Cardiac muscle cell (in vitro differentiated cells and primary cell): ENCODE data around the gene METTL5. TPM values are rescaled to one million over a fixed set of nuclear protein-coding genes. Genes with fewer than 3 reads are reported as not detected.

Experiments
- DNase-seq, 2 donors: peaks; one replicate each; pipeline versions ENCODE4 v3.0.0 to v3.0.0-alpha.2; 2010 to 2017; ENCODE audit warnings: low read depth in 1 of 2, low spot score in 1 of 2
- H3K27ac ChIP-seq: fragments of 200-600 bp; sonication (generic); 2 replicates; pipeline ENCODE4 v1.5.1; 2016
- H3K27me3 ChIP-seq: fragments of 200-600 bp; sonication (generic); 2 replicates; pipeline ENCODE4 v1.6.0; 2016; ENCODE audit warnings: control low read depth
- H3K36me3 ChIP-seq: fragments of 200-600 bp; sonication (generic); 2 replicates; pipeline ENCODE4 v1.5.1; 2016; ENCODE audit warnings: control low read depth
- H3K4me1 ChIP-seq: fragments of 200-600 bp; sonication (generic); 2 replicates; pipeline ENCODE4 v1.8.1; 2017; ENCODE audit warnings: low read depth, mild to moderate bottlenecking, mixed run types
- H3K4me3 ChIP-seq: fragments of 200-600 bp; sonication (generic); 2 replicates; pipeline ENCODE4 v1.5.1; 2016; ENCODE audit warnings: mild to moderate bottlenecking
- H3K9me3 ChIP-seq: fragments of 200-600 bp; sonication (generic); 2 replicates; pipeline ENCODE4 v1.5.1; 2017; ENCODE audit warnings: low read depth, mild to moderate bottlenecking, control low read depth
- polyA plus RNA-seq: library from polyadenylated mRNA; unstranded; fragments of >200 nt; fragmentation: Nextera tagmentation; extraction: Ambion mirVana; gene quantifications from 2 replicates; pipeline ENCODE4 v1.2.1, GENCODE V29; 2016
- total RNA-seq: library from RNA; depleted of rRNA; stranded (reverse); fragments of >200 nt; gene quantifications from 2 replicates; pipeline ENCODE4 v1.2.3, GENCODE V29; 2016
- TF ChIP-seq, protein P1 (sequence below): IDR thresholded peaks from 2 replicates; pipeline ENCODE4 v1.5.1; 2012; ENCODE audit warnings: low read depth, mild to moderate bottlenecking, low read length

The METTL5 gene
- total and polyA plus RNA-seq, 2 experiments from 2014 or later = 46.8 to 124 TPM

DNA sequence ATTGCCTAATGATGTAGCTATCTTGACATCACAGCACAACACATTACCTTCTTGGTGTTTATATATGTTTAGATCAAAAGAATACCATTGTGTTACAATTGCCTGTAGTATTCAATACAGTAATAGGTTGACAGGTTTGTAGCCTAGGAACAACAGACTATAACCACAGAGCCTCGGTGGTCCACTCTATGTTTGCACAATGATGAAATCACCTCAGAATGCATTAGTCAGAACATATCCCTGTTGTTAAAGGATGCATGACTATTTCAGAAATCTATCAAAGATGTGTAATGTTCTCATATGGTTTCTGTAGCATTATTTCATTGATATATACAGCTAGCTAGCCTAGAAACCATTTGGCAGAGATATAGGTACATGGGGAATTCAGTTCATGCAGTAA, 8.9 kb downstream of the METTL5 start:
- Histone ChIP-seq H3K9me3 (no peaks in the 10 kb centered on the region), H3K4me3 (no peak overlapping the region), H3K27me3 (no peaks in the 10 kb centered on the region), H3K36me3 (peaks cover 39% of the 10 kb centered on the region), H3K4me1 (no peaks in the 10 kb centered on the region), H3K27ac (no peak overlapping the region)
- peak in 1 of 2 donors; percentile 62 for DNase-seq
- TF ChIP-seq, protein P1, sequence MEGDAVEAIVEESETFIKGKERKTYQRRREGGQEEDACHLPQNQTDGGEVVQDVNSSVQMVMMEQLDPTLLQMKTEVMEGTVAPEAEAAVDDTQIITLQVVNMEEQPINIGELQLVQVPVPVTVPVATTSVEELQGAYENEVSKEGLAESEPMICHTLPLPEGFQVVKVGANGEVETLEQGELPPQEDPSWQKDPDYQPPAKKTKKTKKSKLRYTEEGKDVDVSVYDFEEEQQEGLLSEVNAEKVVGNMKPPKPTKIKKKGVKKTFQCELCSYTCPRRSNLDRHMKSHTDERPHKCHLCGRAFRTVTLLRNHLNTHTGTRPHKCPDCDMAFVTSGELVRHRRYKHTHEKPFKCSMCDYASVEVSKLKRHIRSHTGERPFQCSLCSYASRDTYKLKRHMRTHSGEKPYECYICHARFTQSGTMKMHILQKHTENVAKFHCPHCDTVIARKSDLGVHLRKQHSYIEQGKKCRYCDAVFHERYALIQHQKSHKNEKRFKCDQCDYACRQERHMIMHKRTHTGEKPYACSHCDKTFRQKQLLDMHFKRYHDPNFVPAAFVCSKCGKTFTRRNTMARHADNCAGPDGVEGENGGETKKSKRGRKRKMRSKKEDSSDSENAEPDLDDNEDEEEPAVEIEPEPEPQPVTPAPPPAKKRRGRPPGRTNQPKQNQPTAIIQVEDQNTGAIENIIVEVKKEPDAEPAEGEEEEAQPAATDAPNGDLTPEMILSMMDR = no peak

DNA sequence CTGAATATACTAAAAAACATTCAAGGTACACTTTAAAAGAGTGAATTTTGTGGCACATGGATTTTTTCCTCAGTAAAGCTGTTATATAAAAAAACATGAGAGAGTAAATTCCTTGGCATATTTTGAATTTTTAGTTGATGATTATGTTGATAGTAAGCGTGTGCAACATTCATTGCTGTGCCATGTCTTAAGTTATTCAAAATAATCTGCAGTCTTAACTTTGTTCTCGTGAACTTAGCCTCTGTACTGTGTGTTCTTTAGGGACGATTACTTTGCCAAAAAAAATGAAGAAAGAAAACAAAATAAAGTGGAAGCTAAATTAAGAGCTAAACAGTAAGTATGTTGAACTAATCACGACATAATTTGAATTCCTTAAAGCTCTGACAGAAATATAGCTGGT, 16.5 kb downstream of the METTL5 start:
- Histone ChIP-seq H3K36me3 (peaks cover 72% of the 10 kb centered on the region), H3K27me3 (no peaks in the 10 kb centered on the region), H3K27ac (no peak overlapping the region), H3K4me3 (no peak overlapping the region), H3K4me1 (no peaks in the 10 kb centered on the region), H3K9me3 (no peaks in the 10 kb centered on the region)
- peak in 1 of 2 donors; percentile 36 for DNase-seq
- TF ChIP-seq, protein P1 = no peak

DNA sequence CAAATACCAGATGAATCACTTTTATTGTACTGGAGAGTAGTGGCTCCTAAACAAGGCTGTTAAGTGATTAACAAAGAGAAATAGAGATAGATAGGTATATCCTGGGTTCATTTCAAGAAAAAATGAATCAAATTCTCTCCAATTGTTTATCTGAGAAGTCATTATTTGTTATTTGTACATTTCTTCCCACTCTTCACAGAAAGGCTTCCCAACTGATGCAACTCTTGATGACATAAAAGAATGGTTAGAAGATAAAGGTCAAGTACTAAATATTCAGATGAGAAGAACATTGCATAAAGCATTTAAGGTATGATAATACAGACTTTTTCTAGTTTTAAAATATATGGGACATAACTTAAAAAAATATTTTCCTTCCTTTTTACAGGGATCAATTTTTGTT, 18.1 kb downstream of the METTL5 start:
- Histone ChIP-seq H3K27me3 (no peaks in the 10 kb centered on the region), H3K27ac (no peak overlapping the region), H3K36me3 (peaks cover 70% of the 10 kb centered on the region), H3K4me3 (no peak overlapping the region), H3K4me1 (no peaks in the 10 kb centered on the region), H3K9me3 (no peaks in the 10 kb centered on the region)
- DNase-seq = no peak
- TF ChIP-seq, protein P1 = no peak

DNA sequence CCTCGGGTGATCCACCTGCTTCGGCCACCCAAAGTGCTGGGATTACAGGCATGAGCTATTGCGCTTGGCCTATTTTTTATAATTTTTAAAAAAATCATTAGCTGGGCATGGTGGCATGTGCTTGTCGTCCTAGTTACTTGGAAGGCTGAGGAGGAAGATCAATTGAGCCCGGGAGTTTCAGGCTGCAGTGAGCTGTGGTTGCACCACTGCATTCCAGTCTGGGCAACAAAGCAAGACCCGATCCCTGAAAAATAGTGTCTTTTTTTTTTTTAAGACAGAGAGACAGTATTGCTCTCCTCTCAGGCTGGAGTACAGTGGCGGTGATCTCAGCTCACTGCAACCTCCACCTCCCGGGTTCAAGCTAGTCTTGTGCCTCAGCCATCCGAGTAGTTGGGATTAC, 21.2 kb downstream of the METTL5 start:
- no peak overlapping the region for H3K4me3 ChIP-seq
- no peak for DNase-seq
- peaks cover 4% of the 10 kb centered on the region for H3K4me1 ChIP-seq
- no peaks in the 10 kb centered on the region for H3K9me3 ChIP-seq
- no peak overlapping the region for H3K27ac ChIP-seq
- TF ChIP-seq, protein P1 = no peak
- H3K27me3 ChIP-seq = no peaks in the 10 kb centered on the region
- H3K36me3 ChIP-seq = peaks cover 47% of the 10 kb centered on the region

DNA sequence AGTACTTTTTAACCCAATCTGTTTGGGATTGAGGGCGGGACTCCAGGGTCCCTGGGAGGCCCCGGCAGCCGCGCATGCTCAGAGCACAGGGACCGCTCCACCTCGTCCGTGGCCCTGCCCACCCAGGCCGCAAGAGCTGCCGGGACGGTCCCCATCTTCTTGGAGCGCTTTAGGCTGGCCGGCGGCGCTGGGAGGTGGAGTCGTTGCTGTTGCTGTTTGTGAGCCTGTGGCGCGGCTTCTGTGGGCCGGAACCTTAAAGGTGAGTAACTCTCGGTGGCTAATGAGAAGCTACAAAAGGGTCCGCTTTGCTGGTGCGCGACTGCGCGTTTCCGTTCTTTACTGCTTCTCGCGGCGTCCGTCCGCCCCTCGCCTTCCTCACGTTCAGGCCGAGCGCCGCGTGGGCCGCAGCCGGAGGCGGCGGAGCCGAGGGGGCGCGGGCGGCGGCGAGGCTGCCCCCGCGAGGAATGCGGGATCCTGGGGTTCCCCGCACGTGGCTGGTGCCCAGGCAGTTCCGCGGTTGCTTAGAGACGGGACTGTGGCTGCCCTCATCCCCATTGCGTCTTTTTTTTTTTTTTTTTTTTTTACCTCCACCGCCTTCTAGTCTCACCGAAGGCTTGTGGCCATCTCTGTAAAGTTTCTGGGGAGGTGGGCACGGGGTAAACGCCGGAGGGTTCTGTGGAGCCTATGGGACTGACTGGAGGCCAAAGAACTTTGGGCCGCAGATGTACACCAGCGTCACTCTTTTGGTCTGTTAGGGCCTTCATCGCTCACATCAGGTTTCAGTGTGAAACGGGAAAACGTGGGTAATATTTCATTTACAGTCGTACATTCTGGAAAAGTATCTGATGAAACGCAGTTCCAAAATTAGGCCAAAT, 25.8 kb downstream of the METTL5 start, which contains the start of gene SSB:
Gene SSB, plus strand, starts transcription at position 154 of the 875 bp plus-strand sequence. CDS start 2,090 bp downstream, outside the sequence.
- peak within 1 kb of the TSS; percentile 67 for H3K4me3 ChIP-seq
- TF ChIP-seq, protein P1 = no peak
- no peaks in the 10 kb centered on the region for H3K27me3 ChIP-seq
- H3K36me3 ChIP-seq = peaks cover 13% of the 10 kb centered on the region
- DNase-seq = peak; percentile 92 to 96
- no peaks in the 10 kb centered on the region for H3K9me3 ChIP-seq
- peaks cover 4% of the 10 kb centered on the region for H3K4me1 ChIP-seq
- H3K27ac ChIP-seq = peak within 1 kb of the TSS; percentile 84
